ENCODE results near the gene CLEC4D.
"Not testable (repeated sequence)": the region's sequence is repeated elsewhere in the genome, so short reads cannot be mapped to it uniquely, and the experiment has no call there.

GRCh38 chr12:8496074-8496473, 17.2 kb upstream of the CLEC4D start:
- TF ChIP-seq CTCF (optimal IDR thresholded peaks at IDR 0.05 in 1 of 3, IDR thresholded peaks at IDR 0.05 in 1 of 3, conservative IDR thresholded peaks at IDR 0.05 in 1 of 3; ENCODE audit: extremely low read depth in 1 of 3, insufficient read depth in 2 of 3, low read length in 3 of 3); EZH2 (IDR thresholded peaks at IDR 0.05; ENCODE audit: low read length): not testable (repeated sequence)

All from keratinocyte (primary cell).